Measurements from ENCODE around the gene PPP1R3C.

DNA sequence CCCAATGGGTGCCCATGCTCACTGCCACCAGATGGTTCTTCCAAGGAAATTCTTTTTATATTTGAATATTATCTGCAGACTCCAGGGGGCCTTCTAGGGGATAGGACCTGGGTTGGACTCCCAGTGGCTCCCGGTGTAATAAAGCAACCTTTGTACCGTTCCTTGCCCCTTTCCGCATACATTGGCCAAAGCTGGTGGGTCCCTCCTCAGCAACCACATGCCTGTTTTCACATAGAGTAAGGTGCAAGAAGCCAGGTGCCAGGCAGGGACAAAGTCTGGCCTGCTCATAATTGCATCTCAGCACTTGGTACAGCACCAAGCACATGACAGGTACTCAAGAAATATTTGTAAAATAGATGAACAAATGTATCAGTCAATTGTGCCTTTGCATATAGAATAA lies 46.4 kb upstream of the PPP1R3C start:
- TF ChIP-seq POLR2A (IDR thresholded peaks at IDR 0.05; ENCODE audit: low read length) (no peak), GATA1 (IDR thresholded peaks at IDR 0.05; ENCODE audit: low read depth, low read length) (no peak)

Data from erythroblast (primary cell).